Fibroblast of the conjunctiva (primary cell): ENCODE measurements around the gene BEND6.

Experiments used
- DNase-seq: peaks from one replicate; pipeline ENCODE4 v3.0.0-alpha.2; 2010; ENCODE audit warnings: low read depth

BEND6 gene, protein sequence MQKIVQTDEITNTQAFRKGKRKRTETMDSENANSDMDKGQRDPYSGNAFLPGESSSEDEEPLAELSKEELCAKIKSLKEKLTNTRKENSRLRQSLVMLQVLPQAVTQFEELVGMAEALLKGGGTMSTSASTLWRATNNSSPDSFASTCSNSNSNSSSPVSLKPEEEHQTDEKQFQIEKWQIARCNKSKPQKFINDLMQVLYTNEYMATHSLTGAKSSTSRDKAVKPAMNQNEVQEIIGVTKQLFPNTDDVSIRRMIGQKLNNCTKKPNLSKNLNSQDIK

GRCh38 chr6:56954403-56955170, at the start of gene BEND6:
Gene BEND6, plus strand, starts transcription at chr6:56955107. Its CDS starts 26,704 bp downstream, at chr6:56981811.
- DNase-seq: peak; percentile 60

DNA sequence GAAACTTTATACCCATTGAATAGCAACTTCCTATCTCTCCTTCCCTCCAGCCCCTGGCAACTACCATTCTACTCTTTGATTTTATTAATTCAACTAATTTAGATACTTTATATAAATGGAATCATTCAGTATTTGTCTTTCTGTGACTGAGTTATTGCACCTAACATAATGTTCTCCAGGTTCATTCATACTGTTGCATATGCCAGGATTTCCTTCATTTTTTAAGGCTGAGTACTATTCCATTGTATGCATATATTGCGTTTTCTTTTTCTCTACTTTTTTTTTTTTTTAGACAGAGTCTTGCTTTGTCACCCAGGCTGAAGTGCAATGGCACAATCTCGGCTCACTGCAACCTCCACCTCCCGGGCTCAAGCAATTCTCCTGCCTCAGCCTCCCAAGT, 49.5 kb upstream of the BEND6 start:
- DNase-seq: no peak

DNA sequence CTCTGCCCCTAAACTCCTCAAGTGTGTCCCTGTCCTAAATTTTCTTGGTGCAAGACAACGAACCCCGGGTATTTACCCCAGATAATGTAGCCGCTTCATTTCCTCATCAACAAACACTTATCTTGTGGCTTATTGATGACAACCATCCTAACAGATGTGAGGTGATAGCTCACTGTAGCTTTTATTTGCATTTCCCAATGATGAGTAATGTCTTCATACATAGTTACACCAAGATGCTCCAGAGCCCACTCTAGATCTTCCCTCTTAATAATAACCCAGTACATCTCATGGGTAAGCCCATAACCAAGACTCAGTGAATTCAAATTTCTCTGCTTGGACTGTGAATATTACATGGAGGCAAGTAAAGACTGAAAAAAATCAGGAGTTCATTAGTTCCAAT, 48.2 kb upstream of the BEND6 start:
- DNase-seq: no peak

GRCh38 chr6:56909115-56909907, 45.6 kb upstream of the BEND6 start:
- DNase-seq: no peak

DNA sequence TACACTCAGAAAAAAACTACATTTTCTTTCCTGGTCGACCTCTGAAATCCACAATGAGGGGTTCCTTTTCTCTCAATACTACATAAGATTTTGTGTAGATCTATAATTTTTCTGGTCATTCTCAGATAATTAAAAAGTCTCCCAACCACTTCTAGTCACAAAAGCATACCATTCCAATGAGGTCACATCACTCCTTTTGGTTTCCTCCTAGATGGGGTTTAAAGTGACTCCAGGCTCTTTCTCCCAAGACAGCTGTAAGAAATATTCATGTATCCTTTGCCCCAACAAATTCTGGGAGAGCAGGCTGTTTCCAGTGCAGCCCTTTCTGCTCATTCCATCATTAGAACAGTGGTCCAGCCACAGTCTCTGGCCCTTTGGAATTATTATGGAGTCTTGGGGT, 43.1 kb upstream of the BEND6 start:
- DNase-seq: no peak

- no peak for DNase-seq
These were observed 41.4 kb upstream of the BEND6 start for GRCh38 chr6:56913285-56914074.

DNA sequence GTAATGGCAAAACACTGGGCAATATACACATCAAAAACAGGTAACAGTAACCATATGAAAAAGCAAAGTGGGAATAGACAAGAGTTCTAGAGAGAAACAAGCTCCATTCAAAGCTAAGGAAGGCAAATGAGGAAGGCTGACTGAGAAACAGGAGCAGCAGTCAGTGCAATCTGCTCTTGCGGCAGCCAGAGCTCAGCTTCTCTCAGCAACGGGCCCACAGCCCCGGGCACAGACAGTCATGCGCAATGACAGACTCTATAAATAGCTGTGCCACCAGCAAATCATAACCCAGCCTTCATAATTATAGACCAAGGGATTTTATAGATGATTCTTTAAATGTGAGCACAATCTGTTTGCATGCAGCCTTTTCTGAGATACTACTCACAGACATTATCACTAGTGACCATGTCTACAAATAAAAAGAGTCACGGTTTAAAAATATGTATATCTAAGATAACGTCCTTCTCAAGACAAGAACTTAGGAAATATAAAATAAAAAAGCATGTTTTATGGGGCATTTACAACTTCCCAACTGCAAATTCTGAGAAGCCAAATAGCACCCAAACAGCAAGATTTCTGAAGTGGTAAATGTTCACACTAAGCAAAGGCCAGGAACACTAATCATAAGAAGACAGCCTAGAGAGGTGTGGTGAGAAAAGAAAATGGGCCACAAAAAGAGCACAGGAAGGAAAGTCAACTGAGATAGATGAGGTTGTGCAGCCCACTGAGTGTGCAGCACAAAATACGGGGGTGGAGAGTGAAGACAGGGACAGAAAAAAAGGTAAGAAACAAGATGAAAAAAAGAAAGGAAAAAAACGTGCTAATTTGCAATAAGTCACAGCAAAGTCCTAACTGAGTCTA, 39.9 kb upstream of the BEND6 start:
- no peak for DNase-seq

- DNase-seq: no peak
These were observed 39.1 kb upstream of the BEND6 start for GRCh38 chr6:56915832-56916231.

- DNase-seq: no peak
These were observed 37.9 kb upstream of the BEND6 start for GRCh38 chr6:56916849-56917551.

GRCh38 chr6:56922645-56923044, 32.3 kb upstream of the BEND6 start:
- DNase-seq: no peak

- no peak for DNase-seq
These were observed 31.3 kb upstream of the BEND6 start for GRCh38 chr6:56923565-56923964.

DNA sequence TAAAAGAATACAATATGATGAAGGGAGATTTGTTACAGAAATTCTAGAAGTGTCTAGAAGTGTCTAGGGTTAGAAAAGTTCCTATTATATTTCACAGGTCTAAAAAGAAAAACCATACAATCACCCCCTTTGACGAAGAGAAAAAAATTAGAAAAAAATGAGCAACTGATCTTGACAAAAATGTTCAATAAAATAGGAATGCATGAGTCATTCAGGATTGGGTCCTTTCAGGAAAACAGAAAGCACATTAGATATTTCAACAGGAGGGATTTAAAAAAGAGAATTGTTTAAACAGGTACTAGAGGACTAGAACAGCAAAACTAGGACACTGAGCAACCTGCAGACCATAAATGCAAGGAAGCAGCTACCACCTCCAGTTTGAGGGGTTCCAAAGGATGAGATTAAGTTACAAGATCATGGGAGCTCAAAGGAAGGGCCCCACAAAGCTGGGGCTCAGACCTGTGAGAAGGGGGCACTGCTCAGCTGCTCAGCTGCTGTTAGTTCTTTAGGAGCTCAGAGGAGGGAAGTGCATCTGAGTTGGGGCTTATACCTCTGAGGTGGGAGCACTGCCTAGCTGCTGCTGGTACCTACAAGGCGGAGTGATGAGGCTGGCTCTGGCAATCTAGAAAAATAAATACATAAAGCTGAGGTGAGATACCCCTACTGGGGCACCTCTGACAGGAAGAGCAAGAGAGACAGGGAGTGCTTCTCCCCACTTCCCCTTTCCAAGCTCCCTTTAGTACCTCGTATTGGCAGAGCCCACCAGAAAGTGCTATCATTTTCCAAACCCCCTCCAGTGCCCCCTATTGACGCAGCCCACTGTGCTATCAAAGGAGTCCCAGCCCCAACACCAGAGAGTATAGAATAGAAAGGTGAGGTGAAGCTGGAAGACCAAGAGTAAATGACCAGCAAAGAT, 27.1 kb upstream of the BEND6 start:
- no peak for DNase-seq

DNA sequence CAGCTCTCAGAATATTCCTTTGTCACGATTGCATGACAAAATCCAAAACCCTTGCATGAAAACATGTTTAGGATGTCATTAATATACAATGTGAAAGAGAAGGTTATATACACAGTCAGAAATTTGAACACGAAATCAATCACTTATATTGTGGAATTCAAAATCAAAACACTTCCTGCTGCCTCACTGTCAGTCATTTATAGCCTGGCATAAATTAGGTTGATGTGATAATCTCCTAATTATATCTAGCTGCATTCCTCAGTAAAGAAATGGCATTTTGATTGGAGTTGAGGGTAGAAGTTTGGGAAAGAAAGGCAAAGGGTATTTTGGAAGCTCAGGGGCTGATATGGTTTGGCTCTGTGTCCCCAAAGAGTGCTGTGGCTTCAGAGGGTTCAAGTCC, 24.1 kb upstream of the BEND6 start:
- no peak for DNase-seq

DNA sequence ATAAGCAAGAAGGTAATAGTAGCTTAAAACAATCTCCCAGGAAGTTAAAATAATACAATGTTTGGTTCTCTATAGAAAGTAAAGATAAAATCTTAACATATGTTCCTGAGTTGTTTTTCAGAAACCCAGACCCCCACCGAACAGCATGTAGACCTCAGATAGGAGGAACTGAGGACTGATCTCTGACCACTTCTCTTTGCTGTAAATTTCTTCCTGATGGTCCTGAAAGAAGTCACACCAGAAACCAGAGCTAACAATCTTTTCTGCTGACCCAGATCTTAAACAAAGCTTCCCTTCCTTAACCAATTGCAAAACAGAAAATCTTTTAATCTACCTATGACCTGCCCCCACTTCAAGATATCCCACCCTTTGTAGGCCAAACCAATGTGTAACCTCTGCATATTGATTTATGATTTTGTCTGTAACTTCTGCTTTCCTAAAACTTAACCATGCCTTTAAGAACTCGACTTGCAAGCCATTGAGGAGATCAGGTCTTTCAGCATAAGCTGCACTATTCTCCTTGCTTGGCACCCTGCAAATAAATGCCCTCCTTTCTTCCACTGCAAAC, 21.9 kb upstream of the BEND6 start:
- no peak for DNase-seq

- DNase-seq: no peak
These were observed 21.3 kb upstream of the BEND6 start for GRCh38 chr6:56933650-56934049.

GRCh38 chr6:56934876-56935275, 20.0 kb upstream of the BEND6 start:
- no peak for DNase-seq

- no peak for DNase-seq
These were observed 18.4 kb upstream of the BEND6 start for GRCh38 chr6:56936466-56936865.

DNA sequence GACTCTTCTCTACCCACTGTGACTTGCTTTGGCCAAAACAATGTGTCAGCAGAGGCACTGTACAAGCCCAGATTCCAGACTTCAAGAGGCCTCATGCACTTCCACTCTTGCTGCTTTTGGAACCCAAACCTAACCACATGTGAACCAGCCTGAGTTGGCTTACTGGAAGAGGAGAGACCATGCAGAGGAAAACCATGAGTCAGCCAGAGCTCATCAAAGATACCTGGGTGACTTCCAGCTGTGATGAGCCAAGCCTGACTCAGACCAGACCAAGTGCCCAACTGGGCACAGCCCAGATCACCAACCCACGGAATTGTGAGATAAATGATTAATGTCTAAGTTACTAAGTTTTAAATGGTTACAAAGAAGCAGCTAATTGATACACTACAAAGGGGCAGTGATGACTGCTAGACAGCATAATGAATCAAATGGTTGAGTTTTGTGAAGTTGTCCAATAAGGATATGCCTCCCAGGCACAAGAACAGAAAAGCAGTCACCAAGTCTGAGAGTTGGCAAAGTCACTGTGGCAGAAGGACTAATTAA, 16.2 kb upstream of the BEND6 start:
- peak; percentile 96 for DNase-seq

GRCh38 chr6:56940463-56940862, 14.4 kb upstream of the BEND6 start:
- DNase-seq: no peak
